COR-L47 (cell line): ENCODE data around the gene MYH4.

Source experiments
- DNase-seq: peaks from one replicate; lab custom pipeline; 2025; lab: John Stamatoyannopoulos, UW

The MYH4 gene

GRCh38 chr17:10469459-10469858, at the start of gene MYH4:
Gene MYH4, minus strand, starts transcription at chr17:10469559. Its CDS starts 2,814 bp downstream, at chr17:10466745.
- no peak for DNase-seq

- no peak for DNase-seq
Measured at GRCh38 chr17:10518271-10519037, 49.1 kb upstream of the MYH4 start, which contains the start of gene MYH1. Gene MYH1, minus strand, starts transcription at chr17:10518542. Its CDS starts 1,900 bp downstream, at chr17:10516642.

- no peak for DNase-seq
Measured at GRCh38 chr17:10516638-10517037, 47.3 kb upstream of the MYH4 start.

GRCh38 chr17:10516065-10516464, 46.7 kb upstream of the MYH4 start:
- DNase-seq, result no peak

GRCh38 chr17:10513299-10514067, 44.1 kb upstream of the MYH4 start:
- DNase-seq, result no peak

GRCh38 chr17:10512856-10513255, 43.5 kb upstream of the MYH4 start:
- DNase-seq, result no peak

- no peak for DNase-seq
Measured at GRCh38 chr17:10499950-10500349, 30.6 kb upstream of the MYH4 start.

- DNase-seq, result no peak
Measured at GRCh38 chr17:10492004-10492403, 22.6 kb upstream of the MYH4 start.

GRCh38 chr17:10482252-10482651, 12.9 kb upstream of the MYH4 start:
- no peak for DNase-seq

GRCh38 chr17:10477701-10478100, 8.3 kb upstream of the MYH4 start:
- DNase-seq, result no peak

GRCh38 chr17:10474536-10474935, 5.2 kb upstream of the MYH4 start:
- DNase-seq, result no peak

- DNase-seq, result no peak
Measured at GRCh38 chr17:10471858-10472257, 2.5 kb upstream of the MYH4 start.

- DNase-seq, result no peak
Measured at GRCh38 chr17:10463402-10463801, 6.0 kb downstream of the MYH4 start.

- no peak for DNase-seq
Measured at GRCh38 chr17:10460062-10460461, 9.3 kb downstream of the MYH4 start.

GRCh38 chr17:10458701-10459100, 10.7 kb downstream of the MYH4 start:
- DNase-seq, result no peak

- no peak for DNase-seq
Measured at GRCh38 chr17:10457952-10458351, 11.4 kb downstream of the MYH4 start.

- DNase-seq, result no peak
Measured at GRCh38 chr17:10447026-10447931, 22.1 kb downstream of the MYH4 start.

GRCh38 chr17:10439816-10440215, 29.5 kb downstream of the MYH4 start:
- no peak for DNase-seq

GRCh38 chr17:10435096-10435495, 34.3 kb downstream of the MYH4 start:
- no peak for DNase-seq

- DNase-seq, result no peak
Measured at GRCh38 chr17:10429421-10430045, 39.8 kb downstream of the MYH4 start.

GRCh38 chr17:10428781-10429180, 40.6 kb downstream of the MYH4 start:
- no peak for DNase-seq
